Measurements from ENCODE around the gene SHF.

The SHF gene

DNA sequence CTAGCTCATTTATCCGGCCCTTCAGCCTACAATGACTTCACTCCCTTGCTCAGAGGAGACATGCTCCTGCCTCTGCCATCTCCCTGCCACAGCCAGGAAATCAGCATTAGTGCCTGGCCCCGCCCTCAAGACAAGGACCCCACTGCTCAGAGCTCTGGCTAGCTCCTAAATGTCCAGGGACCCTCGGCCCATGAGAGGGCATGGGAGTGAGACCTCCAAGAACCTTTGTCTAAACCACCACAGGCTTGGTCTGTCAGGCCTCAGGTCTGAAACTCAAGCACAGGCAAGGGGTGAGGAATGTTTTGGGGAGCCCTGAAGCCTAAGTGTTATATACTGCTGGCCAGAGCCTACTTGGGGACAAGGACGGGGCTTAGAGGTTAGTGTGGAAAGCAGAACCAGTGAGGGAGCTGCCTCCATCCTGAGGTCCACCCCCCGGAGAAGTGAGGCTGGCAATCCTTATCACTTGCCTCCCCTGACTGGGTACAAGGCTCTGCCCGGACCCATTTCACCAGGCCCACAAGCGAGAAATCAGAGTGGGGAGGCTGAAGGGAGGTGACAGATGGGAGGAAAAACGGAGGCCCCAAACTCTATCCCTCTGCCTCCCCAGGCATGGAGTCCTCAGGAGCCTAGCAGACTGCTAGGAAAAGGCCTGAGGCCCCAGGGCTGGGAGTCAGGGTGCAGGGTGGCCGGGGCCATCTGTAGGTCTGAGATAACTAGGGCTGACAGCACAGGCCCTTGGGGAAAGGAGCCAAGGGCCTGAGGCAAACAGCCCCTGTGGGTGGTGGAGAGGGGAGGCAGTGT lies 18.8 kb downstream of the SHF start:
- DNase-seq (ENCODE audit: low read depth) = no peak

DNA sequence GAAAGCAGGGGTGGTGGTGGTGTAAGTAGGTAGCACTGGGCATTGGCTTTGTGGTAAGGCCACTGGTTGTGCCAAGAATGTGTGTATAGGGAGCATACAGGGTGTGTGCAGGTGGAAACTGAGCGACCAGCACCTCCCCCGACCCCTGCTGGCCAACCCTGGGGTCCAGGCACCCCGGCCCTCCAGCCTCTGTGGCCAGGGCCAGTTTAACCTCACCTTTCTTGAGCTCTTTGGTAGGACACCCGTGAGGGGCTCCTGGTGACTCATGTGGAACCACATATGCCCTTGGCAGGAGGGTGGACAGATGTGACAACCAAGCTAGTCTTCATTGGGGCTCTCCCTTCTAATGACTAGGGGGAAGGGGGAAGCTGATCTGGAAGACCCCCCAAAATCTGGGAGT lies 19.5 kb downstream of the SHF start:
- no peak for DNase-seq (ENCODE audit: low read depth)

DNA sequence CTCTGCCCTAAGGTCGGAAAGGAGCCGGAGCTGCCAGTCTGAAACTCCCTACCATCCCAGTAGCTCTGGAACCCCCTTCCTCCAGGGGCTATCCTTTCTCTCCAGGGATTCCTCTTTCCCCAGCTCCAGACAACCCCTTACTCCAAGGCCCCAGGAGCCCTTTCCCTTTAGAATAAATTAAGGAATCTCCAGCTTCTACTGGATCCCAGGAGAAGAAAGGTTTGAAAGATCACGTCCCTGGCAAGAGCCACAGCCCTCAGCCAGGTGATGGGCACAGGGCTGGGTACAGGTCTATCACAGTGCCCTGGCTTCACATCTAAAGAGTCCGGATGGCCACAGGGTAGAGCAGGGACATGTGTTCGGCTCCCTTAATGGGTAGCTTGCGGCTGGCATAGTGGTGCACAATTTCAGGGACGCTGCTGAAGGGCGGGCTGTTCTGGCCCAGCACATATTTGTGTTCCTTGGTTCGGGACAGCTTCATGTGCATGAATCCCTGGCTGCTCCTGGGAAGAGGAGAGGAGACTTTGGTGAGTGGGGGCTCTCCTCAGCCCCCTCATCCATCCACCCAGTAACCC lies 20.0 kb downstream of the SHF start:
- DNase-seq (ENCODE audit: low read depth) = no peak

DNA sequence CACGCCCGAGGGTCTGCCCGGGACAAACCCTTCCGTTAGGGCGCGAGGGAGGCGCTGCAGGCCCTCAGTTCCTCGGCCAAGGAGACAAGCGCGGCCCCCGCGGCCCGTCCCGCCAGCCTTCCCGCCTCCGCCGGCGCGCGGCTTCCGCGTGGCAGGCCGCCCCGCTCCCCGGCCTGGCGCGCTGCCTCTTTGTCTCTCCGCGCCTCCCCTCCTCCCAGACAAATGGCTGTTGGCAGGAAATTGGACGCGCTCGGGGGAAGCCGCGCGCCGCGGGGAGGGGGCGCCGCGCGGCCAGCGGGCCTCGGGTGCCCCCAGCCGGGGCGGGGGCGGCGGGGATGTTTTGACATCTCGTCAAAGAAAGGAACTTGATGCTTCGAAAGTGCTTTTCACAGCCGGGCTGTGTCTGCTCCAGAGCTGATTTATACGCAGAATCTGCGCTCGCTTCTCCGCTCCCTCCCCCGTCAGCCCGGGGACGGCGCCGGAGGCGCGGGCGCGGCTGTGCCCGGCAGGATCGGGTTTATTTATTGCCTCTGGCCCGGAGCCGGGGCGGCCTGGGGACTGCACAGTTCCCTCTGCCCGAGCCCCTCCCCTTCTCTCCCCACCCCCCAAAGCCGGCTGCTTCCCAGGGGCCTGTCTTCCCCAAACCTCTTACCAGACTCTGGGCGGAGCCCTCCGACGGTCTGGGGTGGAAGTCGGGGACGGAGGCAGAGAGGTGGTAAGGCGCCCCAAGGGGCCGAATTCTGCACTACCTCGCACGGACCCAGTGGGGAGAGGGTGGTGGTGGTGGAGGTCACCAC lies 20.7 kb downstream of the SHF start:
- peak; percentile 68 for DNase-seq (ENCODE audit: low read depth)

DNA sequence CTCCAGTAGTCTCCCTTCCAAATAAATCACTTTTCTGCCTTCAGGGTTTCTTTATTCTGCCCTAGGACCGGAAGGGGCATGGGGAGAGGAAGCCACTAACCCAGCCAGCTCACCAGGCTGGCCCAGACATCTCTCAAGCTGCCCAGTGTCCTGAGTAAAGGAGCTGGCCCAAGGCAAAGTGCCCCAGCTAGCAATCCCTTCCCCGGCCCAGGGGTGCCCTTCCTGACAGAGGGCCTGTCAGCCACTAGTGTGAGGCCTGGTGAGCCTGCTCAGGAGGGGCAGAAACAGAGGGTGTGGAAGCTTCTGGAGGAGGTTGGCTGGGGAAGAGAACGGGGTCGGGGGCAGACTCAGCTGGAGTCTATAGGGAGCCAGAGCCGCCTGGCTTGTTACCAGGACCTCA lies 22.2 kb downstream of the SHF start:
- no peak for DNase-seq (ENCODE audit: low read depth)

DNA sequence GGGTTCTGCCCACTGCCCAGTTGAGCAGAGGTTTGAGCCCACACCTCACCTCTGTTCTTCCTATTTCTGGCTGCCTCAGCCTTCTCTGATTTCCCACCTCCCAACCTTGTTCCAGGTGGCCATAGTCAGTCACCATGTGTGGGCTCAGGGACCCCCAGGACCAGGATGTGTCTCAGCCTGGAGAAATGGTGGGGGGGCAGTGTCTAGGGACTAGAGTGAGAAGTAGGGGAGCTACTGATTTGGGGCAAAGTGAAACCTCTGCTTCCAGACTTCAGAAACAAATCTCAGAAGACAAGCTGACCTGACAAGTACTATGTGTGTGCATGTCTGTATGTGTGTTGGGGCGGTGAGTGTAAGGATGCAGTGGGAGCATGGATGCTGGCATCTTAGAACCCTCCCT lies 22.9 kb downstream of the SHF start:
- DNase-seq (ENCODE audit: low read depth) = no peak

DNA sequence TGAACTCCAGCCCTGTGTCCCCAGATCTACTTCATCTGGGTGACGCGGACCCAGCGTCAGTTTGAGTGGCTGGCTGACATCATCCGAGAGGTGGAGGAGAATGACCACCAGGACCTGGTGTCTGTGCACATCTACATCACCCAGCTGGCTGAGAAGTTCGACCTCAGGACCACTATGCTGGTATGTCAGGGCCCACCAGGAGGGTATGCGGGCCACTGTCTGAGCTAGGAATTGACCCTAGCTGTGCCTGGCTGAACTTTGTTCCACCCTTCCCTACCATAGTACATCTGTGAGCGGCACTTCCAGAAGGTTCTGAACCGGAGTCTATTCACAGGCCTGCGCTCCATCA lies 24.3 kb downstream of the SHF start:
- no peak for DNase-seq (ENCODE audit: low read depth)

DNA sequence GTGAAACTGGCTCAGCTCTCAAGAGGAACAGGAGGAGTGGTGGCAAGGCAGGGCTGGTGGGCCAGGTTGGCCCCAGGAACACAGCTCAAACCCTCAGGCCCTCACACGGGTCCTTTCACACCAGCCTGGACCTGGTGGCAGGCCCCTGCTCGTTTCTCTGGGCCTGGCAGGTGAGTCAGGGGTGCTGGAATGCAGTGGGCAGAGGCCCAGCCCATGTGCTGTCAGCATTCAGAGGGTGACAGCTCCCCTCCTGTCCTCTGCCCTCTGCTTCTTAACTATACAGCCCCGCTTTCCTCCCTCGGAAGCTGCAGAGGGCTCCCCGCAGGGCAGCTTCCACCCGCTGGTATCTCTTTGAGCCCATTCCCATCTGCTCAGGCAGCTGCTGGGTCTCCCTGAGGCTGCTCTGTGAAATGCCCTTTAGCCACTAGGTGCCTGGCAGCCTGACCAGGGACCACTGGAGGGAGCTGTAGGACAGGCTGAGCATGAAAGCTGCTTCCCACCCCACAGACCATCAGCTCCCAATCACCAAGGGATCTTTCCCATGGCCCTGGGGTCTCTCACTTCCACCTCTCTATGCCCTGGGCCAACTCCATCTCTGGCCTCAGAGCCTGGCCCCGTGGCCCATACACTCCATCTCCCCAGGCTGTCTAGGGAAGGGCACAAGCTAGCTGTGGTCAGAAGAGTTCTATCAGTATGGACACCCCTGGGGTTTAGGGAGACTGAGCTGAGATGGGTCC lies 24.8 kb downstream of the SHF start:
- peak; percentile 45 for DNase-seq (ENCODE audit: low read depth)

DNA sequence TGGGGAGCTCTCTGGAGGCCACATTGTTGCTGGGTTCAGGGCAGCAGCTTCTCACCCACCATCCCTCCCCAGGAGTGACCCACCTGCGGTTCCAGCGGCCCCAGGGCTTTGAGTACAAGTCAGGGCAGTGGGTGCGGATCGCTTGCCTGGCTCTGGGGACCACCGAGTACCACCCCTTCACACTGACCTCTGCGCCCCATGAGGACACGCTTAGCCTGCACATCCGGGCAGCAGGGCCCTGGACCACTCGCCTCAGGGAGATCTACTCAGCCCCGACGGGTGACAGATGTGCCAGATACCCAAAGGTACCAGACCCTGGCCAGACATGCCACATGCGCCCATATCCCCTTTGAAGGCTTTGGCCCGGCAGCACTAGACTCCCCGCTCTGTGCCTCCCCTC lies 26.1 kb downstream of the SHF start:
- DNase-seq (ENCODE audit: low read depth) = no peak

DNA sequence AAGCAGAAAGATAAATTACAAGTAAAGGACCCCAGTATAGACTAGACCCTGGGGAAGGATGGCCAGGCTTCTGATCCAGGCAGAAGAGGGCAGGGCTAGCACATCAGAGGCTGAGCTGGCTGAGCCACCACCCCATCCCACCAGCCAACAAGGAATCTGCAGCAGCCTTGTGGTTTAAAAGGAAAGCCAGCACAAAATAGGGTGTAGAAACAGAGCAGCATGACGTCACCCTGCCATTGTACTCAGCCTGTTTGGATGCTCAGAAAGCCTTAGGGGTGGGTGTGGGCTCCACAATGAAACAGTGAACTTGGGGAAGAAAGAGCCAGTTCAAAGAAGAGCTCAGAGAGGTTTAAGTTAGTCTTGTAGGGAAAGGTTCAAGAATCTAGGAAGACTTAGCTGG lies 29.8 kb downstream of the SHF start:
- no peak for DNase-seq (ENCODE audit: low read depth)

DNA sequence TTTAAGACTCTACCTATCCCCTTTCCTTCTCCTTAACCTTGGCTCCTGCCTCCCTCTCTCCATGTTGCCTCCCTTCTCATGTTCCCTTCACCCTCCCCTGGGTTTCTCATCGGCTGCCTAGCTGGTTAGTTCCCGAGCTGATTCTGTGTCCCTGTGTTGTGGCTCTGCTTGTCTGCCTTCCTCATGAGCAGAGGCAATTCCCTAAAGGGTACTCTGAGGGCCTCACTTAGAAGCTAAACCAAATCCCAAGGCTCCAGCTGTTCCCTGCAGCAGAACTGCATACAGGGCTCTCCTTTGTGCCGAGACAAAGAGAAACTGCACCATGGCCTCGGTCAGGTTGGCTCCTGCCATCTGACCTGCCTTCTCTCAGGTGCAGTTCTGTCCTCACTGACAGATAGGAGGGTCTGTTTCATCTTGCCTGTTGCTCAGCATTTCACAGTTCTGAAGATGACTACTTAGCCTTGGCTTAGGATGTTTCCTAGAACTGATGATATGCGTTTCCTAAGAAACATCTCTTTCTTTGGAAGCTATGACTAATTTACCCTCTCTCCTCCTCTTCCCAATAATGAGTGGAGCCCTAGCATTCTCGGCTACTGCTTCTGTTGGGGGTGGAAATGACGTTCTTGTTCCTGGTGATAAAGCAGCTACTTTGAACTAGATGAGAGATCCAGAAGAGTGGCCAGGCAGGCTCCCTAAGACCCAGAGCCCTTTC lies 30.9 kb downstream of the SHF start:
- DNase-seq (ENCODE audit: low read depth) = no peak

DNA sequence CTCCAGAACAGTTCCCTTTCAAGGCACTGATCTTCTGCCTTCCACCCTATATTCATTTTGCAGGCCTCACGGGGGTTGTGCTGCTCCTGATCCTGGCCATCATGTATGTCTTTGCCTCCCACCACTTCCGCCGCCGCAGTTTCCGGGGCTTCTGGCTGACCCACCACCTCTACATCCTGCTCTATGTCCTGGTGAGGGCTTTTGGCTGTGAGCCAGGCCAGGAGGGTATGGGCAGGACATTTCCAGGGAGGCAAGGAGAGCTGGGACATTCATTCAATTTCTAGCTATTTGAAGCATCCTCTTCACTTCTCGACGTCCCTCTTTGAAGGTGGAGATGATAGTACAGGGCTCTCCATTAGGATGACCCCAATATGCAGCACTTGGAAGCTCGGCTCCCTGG lies 32.0 kb downstream of the SHF start:
- no peak for DNase-seq (ENCODE audit: low read depth)

DNA sequence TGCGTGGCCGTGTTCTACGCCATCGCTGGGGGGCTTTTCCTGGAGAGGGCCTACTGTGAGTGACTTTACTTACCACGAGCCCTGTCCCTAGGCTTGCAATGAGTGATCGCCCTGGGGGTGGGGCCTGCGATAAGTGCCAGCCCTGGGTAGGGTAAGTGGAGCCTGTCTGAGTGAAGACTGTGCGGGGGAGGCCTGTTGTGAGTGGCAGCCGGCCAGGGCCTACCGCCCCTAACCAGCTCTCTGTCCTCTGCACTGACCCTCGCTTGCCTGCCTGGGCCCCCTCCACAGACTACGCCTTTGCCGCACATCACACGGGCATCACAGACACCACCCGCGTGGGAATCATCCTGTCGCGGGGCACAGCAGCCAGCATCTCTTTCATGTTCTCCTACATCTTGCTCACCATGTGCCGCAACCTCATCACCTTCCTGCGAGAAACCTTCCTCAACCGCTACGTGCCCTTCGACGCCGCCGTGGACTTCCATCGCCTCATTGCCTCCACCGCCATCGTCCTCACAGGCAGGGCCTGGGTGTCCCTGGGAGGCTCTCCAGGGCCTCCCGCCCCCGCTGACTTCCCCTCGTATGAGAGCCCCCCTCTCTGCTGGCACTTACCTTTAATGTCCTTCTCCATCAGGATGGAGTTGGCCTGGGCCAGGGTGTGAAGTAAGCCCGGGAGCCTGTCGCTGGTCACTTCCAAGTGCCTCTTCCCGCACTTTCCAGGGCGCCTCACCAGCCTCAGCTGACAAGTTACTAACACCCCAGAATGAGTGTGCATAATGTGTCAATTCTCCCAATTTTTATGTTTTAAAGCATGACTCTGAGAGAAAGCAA lies 35.6 kb downstream of the SHF start:
- DNase-seq (ENCODE audit: low read depth) = no peak

DNA sequence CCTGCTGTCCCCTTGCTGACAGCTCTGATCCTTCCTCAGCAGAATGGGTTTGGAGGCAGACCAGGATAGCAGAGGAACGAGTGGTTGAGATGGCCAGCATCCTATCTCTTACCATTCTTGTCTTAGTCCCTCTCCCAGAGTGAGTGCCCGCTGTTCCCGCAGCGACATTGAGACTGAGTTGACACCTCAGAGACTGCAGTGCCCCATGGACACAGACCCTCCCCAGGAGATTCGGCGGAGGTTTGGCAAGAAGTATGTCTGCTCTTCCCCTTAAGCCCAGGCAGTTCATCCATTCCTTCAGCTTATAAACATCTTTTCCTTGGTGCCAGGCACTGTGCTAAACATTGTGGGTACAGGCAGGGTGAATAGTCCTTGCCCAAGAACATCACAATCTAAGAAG lies 36.8 kb downstream of the SHF start:
- DNase-seq (ENCODE audit: low read depth) = no peak

DNA sequence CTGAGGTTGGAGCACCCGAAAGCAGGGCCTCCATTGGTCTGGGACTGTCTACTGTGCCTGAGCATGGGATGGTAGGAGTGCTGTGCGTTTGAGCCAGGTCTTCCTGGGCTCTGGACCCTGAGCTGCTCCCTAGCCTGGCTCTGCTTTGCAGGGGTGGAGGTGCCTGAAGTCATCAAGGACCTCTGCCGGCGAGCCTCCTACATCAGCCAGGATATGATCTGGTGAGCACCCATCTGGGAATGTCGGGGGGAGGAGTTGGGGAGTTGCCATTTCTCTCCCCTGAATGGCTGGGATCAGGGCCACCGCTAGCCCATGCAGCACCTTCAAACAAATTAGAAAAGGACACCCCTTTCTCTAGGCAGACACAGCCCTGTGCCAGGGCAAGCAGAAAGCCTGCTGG lies 37.3 kb downstream of the SHF start:
- no peak for DNase-seq (ENCODE audit: low read depth)

DNA sequence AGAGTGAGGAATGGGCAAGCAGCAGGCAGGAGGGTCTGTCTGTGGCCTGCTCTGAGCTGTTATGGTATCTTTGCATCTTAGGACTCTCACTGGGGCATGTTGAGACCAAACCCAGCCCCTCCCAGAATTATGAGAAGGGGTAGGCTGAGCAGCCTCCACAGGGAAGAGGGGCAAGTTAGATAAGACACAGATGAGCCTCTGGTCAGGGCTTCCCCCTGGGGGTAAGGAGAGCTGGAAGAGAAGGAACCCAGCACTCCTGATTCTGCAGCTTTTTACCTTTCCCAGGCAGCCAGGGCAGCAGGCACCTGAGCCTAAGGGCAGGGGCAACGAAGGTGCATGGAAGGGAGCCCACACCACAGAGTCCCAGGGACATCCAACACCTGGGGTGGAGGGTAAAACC lies 38.7 kb downstream of the SHF start:
- no peak for DNase-seq (ENCODE audit: low read depth)

DNA sequence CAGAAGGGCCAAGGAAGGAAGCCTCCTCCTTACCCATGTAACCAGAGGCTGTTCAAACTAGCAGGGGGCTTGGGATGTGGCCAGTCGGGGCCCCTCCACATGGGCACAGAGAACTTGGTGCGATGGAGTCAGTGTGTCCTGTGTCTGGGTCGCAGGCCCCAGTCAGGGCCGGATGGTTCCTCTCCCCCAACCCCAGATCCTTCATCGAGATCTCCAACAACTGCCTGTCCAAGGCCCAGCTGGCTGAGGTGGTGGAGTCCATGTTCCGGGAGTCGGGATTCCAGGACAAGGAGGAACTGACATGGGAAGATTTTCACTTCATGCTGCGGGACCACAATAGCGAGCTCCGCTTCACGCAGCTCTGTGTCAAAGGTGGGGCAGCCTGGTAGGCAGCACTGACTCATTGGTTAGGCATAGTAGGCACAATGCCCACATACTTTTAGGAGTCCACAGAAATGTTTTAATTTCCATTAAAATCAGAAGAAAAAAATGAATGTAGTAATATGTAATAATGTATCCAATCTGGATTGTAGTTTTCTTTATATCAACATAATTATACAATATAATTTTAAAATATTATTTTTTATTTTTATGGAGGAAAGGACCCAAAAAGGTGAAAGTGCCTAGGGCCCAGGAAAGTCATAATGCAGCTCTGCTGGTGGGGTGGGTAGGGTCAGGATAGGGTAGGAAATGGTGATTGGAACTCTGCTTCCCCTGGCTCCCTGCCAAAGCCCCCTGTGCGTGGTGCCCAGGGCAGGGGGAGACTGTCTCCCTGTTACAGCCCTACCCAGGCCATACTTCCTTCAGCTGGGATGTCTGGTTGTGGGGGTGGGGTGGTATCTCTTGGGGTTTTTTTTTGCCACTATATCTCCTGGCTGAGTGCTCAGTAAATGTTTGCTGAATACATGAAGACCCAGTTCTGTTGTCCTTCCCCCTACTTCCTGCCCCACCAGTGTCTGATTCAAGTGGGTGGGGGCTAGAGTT lies 39.4 kb downstream of the SHF start:
- DNase-seq (ENCODE audit: low read depth) = no peak

DNA sequence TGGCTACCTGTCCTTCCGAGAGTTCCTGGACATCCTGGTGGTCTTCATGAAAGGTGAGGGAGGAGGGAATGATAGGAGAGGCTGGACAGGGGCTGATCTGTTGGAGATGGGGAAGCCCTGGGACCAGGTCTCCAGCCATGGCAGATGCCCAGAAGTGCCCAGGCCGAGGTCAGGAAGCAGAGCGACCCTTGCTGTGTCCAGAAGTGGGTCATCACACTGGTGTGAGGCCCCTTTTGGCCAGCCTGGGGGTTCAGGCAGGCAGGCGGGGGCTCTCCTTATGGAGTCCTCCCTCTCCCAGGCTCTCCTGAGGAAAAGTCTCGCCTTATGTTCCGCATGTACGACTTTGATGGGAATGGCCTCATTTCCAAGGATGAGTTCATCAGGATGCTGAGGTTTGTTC lies 40.2 kb downstream of the SHF start:
- DNase-seq (ENCODE audit: low read depth) = no peak

DNA sequence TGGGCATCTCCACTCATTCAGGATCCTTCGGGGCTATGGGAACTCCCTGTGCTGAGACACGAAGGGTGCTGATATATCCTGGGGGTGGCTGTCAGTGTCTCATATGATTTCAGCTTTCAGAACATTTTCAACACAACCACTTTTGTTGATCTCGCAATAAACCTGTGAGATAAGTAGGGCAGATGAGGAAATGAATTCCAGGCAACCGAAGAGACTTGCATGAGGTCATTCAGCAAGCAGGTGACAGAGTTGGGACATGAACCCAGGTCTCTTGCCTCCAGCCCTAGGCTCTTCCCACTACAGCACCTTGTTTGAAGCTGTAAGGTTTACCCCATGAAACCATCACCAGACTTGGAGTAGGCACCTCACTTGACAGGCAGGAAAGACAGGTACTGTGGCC lies 41.4 kb downstream of the SHF start:
- no peak for DNase-seq (ENCODE audit: low read depth)

DNA sequence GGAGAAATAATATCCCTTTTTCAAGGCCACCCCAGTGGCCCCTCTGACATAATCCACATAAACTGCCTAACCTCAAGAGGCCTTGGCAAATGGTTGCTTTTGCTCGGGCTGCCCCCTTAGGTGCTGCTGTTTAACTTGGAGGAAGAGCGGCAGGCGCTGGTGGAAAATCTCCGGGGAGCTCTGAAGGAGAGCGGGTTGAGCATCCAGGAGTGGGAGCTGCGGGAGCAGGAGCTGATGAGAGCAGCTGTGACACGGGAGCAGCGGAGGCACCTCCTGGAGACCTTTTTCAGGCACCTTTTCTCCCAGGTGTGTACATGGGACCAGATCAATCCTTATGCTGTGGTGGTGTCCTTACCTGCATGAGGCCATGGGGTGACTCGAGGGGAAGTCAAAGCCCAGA lies 43.0 kb downstream of the SHF start:
- no peak for DNase-seq (ENCODE audit: low read depth)
